Measurements from ENCODE around the gene AMHR2.
"Not testable (repeated sequence)": the region's sequence is repeated elsewhere in the genome, so short reads cannot be mapped to it uniquely, and the experiment has no call there.

The AMHR2 gene

DNA sequence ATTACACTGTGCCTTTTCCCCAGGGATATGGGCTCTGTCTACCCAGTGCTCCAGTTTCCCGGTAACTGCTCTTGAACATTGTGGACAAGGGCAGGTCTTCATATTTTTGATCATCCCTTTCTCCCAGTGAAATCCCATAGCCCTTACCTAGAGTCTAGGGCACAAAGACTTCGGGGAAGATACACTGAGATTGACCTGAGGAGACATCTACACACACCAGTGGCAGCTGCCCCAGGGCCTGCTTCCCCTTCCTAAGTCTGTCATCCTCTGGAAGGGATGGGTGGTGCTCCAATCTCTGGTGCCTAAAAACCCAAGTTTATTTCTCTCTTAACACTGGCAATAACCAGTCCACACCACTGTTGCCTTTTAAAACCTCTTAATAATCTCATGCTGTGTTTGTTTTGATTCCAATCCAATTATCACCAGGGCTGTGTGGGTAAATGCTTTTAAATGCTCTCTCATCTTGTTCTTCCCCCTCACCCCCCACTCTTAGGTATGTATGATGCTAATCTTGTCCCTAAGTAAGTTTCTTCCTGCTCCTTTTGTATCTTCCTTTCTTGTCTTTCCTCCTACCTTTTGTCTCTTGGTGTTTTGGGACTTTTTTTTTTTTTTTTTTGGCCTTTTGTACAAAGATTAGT, 7.8 kb upstream of the AMHR2 start:
- not testable (repeated sequence) for DNase-seq

GRCh38 chr12:53417291-53417816, 6.3 kb upstream of the AMHR2 start:
- not testable (repeated sequence) for DNase-seq

DNA sequence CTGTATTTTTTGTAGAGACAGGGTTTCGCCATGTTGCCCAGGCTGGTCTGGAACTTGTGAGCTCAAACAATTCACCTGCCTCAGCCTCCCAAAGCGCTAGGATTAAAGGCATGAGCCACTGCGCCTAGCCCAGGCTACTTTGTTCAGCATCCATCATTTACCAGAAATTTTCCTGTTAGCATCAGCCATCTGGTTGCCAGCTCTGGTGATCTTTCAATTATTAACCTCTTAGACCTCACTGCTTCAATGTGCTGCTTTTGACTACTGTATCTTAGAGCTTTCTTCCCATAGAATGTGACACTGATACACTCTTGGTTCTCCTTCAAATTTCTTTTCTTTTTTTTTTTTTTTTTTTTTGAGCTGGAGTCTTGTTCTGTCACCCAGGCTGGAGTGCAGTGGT, 5.4 kb upstream of the AMHR2 start:
- DNase-seq, result no peak

- DNase-seq, result no peak
Observed at GRCh38 chr12:53419756-53420155, 3.9 kb upstream of the AMHR2 start.

DNA sequence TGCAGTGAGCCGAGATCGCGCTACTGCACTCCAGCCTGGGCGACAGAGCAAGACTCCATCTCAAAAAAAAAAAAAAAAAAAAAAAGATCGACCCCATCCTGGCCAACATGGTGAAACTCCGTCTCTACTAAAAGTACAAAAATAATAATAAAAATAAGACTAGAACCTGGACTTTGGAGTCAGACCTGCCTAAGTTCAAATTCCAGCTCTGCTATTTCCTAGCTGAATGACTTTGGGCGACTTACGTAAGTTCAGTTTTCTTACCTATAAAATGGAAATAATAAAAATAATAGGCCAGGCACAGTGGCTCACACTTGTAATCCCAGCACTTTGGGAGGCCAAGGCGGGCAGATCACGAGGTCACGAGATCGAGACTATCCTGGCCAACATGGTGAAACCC, 1.4 kb upstream of the AMHR2 start:
- DNase-seq, result not testable (repeated sequence)

DNA sequence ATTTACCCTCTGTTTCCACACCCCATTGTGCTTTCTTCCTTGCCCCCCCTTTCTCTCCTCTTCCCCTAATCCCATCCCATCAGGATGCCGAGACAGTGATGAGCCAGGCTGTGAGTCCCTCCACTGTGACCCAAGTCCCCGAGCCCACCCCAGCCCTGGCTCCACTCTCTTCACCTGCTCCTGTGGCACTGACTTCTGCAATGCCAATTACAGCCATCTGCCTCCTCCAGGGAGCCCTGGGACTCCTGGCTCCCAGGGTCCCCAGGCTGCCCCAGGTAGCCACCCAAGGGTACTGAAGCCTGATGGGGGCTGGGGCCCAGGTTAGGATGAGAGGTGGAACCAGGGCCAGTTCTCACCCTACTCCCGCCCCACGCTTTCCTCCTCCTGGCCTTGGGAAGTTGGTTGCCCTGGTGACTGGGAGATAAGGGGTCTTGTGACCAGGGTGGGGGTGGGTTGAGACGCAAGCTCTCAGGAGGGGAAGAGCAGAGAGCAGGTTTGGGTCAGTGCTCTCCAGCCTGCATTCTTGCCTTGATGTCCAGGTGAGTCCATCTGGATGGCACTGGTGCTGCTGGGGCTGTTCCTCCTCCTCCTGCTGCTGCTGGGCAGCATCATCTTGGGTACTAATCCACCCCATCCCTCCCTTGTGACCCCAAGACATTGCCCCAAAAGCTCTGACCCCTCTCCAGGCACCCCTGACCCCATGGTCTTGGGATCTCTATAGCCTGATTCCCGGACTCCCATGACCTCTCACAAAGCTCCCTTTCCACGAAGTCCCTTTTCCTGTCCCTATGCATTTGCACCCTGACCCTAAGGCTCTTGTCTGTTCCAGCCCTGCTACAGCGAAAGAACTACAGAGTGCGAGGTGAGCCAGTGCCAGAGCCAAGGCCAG, 1.2 kb downstream of the AMHR2 start:
- DNase-seq, result no peak

GRCh38 chr12:53425515-53426150, 2.0 kb downstream of the AMHR2 start:
- no peak for DNase-seq

DNA sequence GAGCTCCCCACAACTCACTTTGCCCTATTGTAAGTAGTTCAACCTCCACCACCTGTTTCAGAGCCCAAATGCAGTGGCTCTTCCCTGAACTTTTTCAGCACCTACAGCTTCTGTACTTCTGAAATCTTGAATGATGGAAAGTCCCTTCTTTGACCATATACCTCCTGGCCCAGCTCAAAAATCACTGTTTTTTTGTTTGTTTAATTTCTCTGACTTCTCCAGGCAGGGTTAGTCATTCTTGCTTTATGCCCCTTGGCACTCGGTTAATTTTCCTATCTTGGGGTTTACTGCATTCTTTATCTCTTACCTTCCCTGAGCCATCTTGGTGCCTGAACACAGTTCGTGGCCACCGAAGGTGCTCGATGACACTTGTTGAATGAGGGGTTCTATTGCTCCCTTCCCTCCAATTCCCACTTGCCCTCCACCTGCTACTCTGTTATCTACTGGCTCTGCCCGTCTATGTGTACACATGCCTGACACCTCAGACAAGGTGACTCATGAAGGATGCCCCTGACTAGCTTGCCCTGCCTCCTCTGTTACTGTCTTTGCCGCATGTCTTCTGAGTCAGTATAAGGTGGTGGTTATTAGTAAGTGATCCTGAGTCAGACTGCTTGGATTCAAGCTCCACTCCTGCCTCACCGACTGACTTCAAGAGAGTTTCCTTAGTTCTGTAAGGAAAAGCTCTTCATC, 4.4 kb downstream of the AMHR2 start:
- peak in 1 of 2 donors; percentile 26 for DNase-seq

GRCh38 chr12:53428741-53429140, 5.1 kb downstream of the AMHR2 start:
- DNase-seq, result no peak

DNA sequence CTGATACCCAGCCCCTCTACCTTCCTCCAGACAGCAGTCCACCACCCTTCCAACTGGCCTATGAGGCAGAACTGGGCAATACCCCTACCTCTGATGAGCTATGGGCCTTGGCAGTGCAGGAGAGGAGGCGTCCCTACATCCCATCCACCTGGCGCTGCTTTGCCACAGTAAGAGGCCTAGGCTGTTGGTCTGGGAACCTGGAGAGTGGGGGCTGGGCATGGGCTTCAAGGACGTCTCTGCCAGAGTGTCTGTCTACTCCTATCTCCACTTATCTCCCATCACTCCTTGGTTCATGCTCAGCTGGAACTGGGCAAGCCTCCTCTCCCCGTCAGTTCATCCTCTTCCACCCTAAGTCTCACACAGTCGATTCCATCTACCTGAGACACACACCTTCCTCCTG, 6.5 kb downstream of the AMHR2 start:
- DNase-seq, result no peak

- DNase-seq, result no peak
Observed at GRCh38 chr12:53431187-53431586, 7.5 kb downstream of the AMHR2 start.

DNA sequence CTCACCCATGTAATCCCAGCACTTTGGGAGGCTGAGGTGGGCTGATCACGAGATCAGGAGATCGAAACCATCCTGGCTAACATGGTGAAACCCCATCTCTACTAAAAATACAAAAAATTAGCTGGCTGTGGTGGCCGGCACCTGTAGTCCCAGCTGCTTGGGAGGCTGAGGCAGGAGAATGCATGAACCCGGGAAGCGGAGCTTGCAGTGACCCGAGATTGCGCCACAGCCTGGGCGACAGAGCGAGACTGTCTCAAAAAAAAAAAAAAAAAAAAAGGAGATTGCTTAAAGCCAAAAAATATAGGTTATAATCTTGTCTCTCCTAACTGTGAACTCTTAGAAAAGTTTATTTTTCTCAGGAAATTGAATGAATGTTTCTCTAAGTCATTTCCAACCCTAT, 11.7 kb downstream of the AMHR2 start:
- not testable (repeated sequence) for DNase-seq

DNA sequence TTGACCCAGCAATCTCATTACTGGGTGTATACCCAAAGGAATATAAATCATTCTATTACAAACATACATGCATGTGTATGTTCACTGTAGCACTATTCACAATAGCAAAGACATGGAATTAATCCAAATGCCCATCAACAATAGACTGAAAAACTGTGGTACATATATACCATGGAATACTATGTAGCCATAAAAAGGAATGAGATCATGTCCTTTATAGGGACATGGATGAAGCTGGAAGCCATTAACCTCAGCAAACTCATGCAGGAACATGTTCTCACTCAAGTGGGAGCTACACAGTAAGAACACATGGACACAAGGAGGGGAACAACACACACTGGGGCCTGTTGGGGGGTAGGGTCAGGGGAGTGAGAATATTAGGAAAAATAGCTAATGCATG, 15.9 kb downstream of the AMHR2 start:
- DNase-seq, result not testable (repeated sequence)

DNA sequence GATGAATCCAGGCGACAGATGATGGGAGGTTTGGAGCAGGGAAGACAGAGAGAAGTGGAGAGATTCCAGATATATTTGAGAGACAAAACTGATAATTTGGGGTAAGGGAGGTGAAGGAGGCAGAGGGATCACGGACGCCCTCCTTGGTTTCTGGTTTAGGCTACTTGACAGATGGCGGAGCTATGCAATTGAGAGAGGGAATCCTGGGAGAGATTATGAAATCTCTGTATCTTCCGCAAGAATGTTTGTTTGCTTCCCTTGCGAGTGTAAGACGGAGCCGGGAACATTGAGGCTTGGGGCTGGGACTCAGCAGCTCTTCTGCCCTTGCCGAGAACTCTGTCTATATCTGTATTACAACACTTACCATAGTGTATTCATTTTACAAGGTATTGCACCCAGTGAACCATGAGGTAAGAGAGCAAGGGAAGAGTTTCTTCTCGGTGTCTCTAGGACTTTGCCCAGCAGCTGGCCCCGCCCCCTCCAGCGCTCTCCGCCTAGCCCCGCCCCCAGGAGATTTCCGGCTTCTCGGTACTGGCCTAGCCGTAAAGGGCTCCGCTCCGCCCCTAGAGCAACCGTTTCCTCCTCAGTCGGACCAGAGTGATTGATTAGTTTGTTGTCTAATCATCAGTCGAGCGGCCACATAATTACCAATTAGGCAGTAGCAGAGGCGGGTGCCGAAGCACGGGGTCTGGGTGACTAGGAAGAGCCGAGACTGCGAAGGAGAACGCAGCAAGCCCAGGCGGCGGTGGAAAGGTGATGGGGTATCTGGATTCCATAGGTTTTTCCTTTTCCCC, 17.6 kb downstream of the AMHR2 start, which contains the start of gene PRR13:
TSS of gene PRR13 (plus strand) at position 695 of the 794 bp plus-strand sequence. CDS start 981 bp downstream, outside the sequence.
- peak; percentile 99 for DNase-seq

GRCh38 chr12:53443955-53444354, 20.3 kb downstream of the AMHR2 start:
- DNase-seq, result no peak

- DNase-seq, result not testable (repeated sequence)
Observed at GRCh38 chr12:53444593-53445325, 21.1 kb downstream of the AMHR2 start.

DNA sequence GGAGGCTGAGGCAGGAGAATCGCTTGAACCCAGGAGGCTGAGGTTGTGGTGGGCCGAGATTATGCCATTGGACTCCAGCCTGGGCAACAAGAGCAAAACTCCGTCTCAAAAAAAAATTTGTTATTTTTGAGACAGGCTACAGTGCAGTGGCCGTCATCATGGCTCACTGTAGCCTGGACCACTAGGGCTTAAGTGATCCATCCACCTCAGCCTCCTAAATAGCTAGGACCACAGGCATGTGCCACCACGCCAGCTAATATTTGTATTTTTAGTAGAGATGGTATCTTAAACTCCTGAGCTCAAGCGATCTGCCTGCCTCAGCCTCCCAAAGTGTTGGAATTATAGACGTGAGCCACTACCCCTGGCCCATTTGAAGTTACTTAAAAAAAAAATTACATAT, 27.3 kb downstream of the AMHR2 start:
- no peak for DNase-seq

GRCh38 chr12:53451661-53452158, 28.1 kb downstream of the AMHR2 start, which contains the start of gene PCBP2:
TSS of gene PCBP2 (plus strand) at chr12:53452102. CDS start at chr12:53454801, 2,699 bp downstream.
- peak; percentile 95 to 98 for DNase-seq

DNA sequence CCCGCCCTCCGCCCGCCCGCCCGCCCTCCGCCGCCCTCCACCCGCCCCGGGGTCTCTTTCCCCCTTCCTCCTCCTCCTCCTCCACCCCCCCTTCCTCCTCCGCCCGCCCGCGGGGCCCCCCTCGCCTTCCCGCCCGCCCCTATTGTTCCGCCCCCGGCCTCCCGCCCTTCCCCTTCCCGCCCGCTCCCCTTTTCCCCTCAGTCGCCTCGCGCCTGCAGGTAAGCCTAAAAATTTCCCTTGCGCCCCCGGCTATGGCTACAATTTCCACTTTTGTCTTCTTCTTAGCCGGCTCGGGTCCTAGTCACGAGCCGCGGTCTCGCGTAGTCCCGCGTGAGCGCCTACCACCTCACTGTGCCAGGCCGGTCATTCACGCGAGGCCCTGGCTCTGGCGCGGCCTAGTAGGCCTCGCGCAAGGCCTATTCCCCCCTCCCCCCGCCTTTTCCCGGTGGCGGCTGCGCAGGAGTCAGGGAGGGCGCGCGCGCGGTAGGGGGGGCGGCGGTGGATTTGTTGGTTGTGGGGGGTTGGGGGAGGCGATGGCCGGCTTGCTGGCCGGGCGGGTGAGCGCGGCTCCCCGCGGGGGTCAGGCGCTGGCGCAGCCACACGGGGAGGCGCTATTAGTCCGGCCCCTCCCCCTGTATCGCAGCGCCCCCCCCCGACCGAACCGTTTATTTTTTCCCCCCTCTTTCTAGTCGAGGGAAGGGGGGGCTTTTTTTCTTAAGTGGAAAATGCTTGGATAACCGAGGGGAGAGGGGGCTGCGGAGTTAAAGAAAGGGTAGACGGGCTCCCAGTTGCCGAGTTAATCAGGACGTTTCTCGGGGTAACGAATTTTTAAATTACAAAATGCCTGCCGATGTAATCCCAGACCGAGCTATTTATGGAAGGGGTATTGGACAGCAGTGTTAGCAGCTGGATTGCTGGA, 28.8 kb downstream of the AMHR2 start:
- peak; percentile 76 to 82 for DNase-seq
